ENCODE results near the gene SCD.
A peak's percentile ranks its signal among the peaks of the same experiment; 100 is the strongest.

SCD gene

GRCh38 chr10:100350914-100351485, 4.0 kb downstream of the SCD start:
- Histone ChIP-seq H3K36me3 (ENCODE audit: insufficient read depth, low read length) (peaks cover 81% of the 10 kb centered on the region), H3K4me1 (ENCODE audit: insufficient read depth, low read length) (peaks cover 29% of the 10 kb centered on the region)
- WGBS, result 91% methylated on average over 5 of the region's 5 CpGs

GRCh38 chr10:100353770-100354485, 6.9 kb downstream of the SCD start:
- WGBS, result 95% methylated on average over 6 of the region's 6 CpGs
- Histone ChIP-seq H3K4me1 (ENCODE audit: insufficient read depth, low read length) (peaks cover 28% of the 10 kb centered on the region), H3K9me3 (ENCODE audit: insufficient read depth, low read depth, low read length) (no peaks in the 10 kb centered on the region), H3K36me3 (ENCODE audit: insufficient read depth, low read length) (peaks cover 93% of the 10 kb centered on the region), H3K27ac (ENCODE audit: low read depth, low read length) (no peak overlapping the region), H3K9ac (ENCODE audit: low read depth, low read length) (no peak overlapping the region), H3K27me3 (ENCODE audit: insufficient read depth, low read length) (no peaks in the 10 kb centered on the region), H3K4me3 (ENCODE audit: low read length) (no peak overlapping the region)

More at GRCh38 chr10:100350914-100351485, 4.0 kb downstream of the SCD start:
- H3K27ac ChIP-seq (ENCODE audit: low read depth, low read length), result no peak overlapping the region
- H3K9me3 ChIP-seq (ENCODE audit: insufficient read depth, low read depth, low read length), result no peaks in the 10 kb centered on the region
- no peaks in the 10 kb centered on the region for H3K27me3 ChIP-seq (ENCODE audit: insufficient read depth, low read length)
- H3K4me3 ChIP-seq (ENCODE audit: low read length), result peak overlapping the region; percentile 75
- no peak overlapping the region for H3K9ac ChIP-seq (ENCODE audit: low read depth, low read length)

GRCh38 chr10:100355086-100355485, 8.1 kb downstream of the SCD start:
- Histone ChIP-seq H3K36me3 (ENCODE audit: insufficient read depth, low read length) (peaks cover 93% of the 10 kb centered on the region), H3K4me3 (ENCODE audit: low read length) (no peak overlapping the region), H3K4me1 (ENCODE audit: insufficient read depth, low read length) (peaks cover 25% of the 10 kb centered on the region), H3K9ac (ENCODE audit: low read depth, low read length) (no peak overlapping the region), H3K27me3 (ENCODE audit: insufficient read depth, low read length) (no peaks in the 10 kb centered on the region), H3K27ac (ENCODE audit: low read depth, low read length) (no peak overlapping the region), H3K9me3 (ENCODE audit: insufficient read depth, low read depth, low read length) (no peaks in the 10 kb centered on the region)
- 96% methylated on average over 4 of the region's 4 CpGs for WGBS

GRCh38 chr10:100356067-100357017, 9.3 kb downstream of the SCD start:
- H3K9ac ChIP-seq (ENCODE audit: low read depth, low read length), result no peak overlapping the region
- H3K36me3 ChIP-seq (ENCODE audit: insufficient read depth, low read length), result peaks cover 93% of the 10 kb centered on the region
- H3K4me3 ChIP-seq (ENCODE audit: low read length), result no peak overlapping the region
- no peak overlapping the region for H3K27ac ChIP-seq (ENCODE audit: low read depth, low read length)
- WGBS, result 96% methylated on average over 13 of the region's 14 CpGs
- no peaks in the 10 kb centered on the region for H3K9me3 ChIP-seq (ENCODE audit: insufficient read depth, low read depth, low read length)
- no peaks in the 10 kb centered on the region for H3K27me3 ChIP-seq (ENCODE audit: insufficient read depth, low read length)
- peaks cover 16% of the 10 kb centered on the region; the same call in 1 of the 2 replicates for H3K4me1 ChIP-seq (ENCODE audit: insufficient read depth, low read length)

- 88% methylated on average over 4 of the region's 4 CpGs for WGBS
- Histone ChIP-seq H3K27me3 (ENCODE audit: insufficient read depth, low read length) (no peaks in the 10 kb centered on the region), H3K4me1 (ENCODE audit: insufficient read depth, low read length) (peaks cover 13% of the 10 kb centered on the region; the same call in 1 of the 2 replicates), H3K36me3 (ENCODE audit: insufficient read depth, low read length) (peaks cover 93% of the 10 kb centered on the region), H3K27ac (ENCODE audit: low read depth, low read length) (no peak overlapping the region), H3K4me3 (ENCODE audit: low read length) (no peak overlapping the region), H3K9me3 (ENCODE audit: insufficient read depth, low read depth, low read length) (no peaks in the 10 kb centered on the region), H3K9ac (ENCODE audit: low read depth, low read length) (no peak overlapping the region)
These were observed 10.2 kb downstream of the SCD start for GRCh38 chr10:100357059-100357858.

- Histone ChIP-seq H3K9me3 (ENCODE audit: insufficient read depth, low read depth, low read length) (no peaks in the 10 kb centered on the region), H3K9ac (ENCODE audit: low read depth, low read length) (no peak overlapping the region), H3K27ac (ENCODE audit: low read depth, low read length) (0 out of 2 replicates have a peak overlapping the region, but pooled peaks have one; percentile 19), H3K36me3 (ENCODE audit: insufficient read depth, low read length) (peaks cover 95% of the 10 kb centered on the region), H3K27me3 (ENCODE audit: insufficient read depth, low read length) (no peaks in the 10 kb centered on the region), H3K4me3 (ENCODE audit: low read length) (no peak overlapping the region), H3K4me1 (ENCODE audit: insufficient read depth, low read length) (peaks cover 13% of the 10 kb centered on the region; the same call in 1 of the 2 replicates)
- 78% methylated on average over 2 of the region's 2 CpGs for WGBS
These were observed 12.0 kb downstream of the SCD start for GRCh38 chr10:100359030-100359432.

- WGBS, result 89% methylated on average over 3 of the region's 3 CpGs
- H3K4me1 ChIP-seq (ENCODE audit: insufficient read depth, low read length), result peaks cover 13% of the 10 kb centered on the region; the same call in 1 of the 2 replicates
- H3K36me3 ChIP-seq (ENCODE audit: insufficient read depth, low read length), result peaks cover 95% of the 10 kb centered on the region
These were observed 12.6 kb downstream of the SCD start for GRCh38 chr10:100359529-100360150.

GRCh38 chr10:100360234-100360633, 13.2 kb downstream of the SCD start:
- Histone ChIP-seq H3K4me1 (ENCODE audit: insufficient read depth, low read length) (peaks cover 13% of the 10 kb centered on the region; the same call in 1 of the 2 replicates), H3K27me3 (ENCODE audit: insufficient read depth, low read length) (no peaks in the 10 kb centered on the region), H3K9me3 (ENCODE audit: insufficient read depth, low read depth, low read length) (no peaks in the 10 kb centered on the region), H3K4me3 (ENCODE audit: low read length) (no peak overlapping the region), H3K9ac (ENCODE audit: low read depth, low read length) (no peak overlapping the region), H3K27ac (ENCODE audit: low read depth, low read length) (no peak overlapping the region; the same call in 1 of the 2 replicates), H3K36me3 (ENCODE audit: insufficient read depth, low read length) (peaks cover 91% of the 10 kb centered on the region)
- WGBS, result 88% methylated on average over 4 of the region's 6 CpGs

More at GRCh38 chr10:100359529-100360150, 12.6 kb downstream of the SCD start:
- no peaks in the 10 kb centered on the region for H3K27me3 ChIP-seq (ENCODE audit: insufficient read depth, low read length)
- H3K9ac ChIP-seq (ENCODE audit: low read depth, low read length), result no peak overlapping the region
- H3K4me3 ChIP-seq (ENCODE audit: low read length), result no peak overlapping the region
- H3K9me3 ChIP-seq (ENCODE audit: insufficient read depth, low read depth, low read length), result no peaks in the 10 kb centered on the region
- H3K27ac ChIP-seq (ENCODE audit: low read depth, low read length), result peak overlapping the region; percentile 19; the same call in 1 of the 2 replicates

GRCh38 chr10:100362570-100363496, 15.8 kb downstream of the SCD start:
- Histone ChIP-seq H3K27ac (ENCODE audit: low read depth, low read length) (no peak overlapping the region), H3K27me3 (ENCODE audit: insufficient read depth, low read length) (no peaks in the 10 kb centered on the region), H3K9ac (ENCODE audit: low read depth, low read length) (no peak overlapping the region), H3K36me3 (ENCODE audit: insufficient read depth, low read length) (peaks cover 65% of the 10 kb centered on the region), H3K9me3 (ENCODE audit: insufficient read depth, low read depth, low read length) (no peaks in the 10 kb centered on the region), H3K4me1 (ENCODE audit: insufficient read depth, low read length) (peaks cover 11% of the 10 kb centered on the region; the same call in 1 of the 2 replicates), H3K4me3 (ENCODE audit: low read length) (no peak overlapping the region)
- 92% methylated on average over 6 of the region's 6 CpGs for WGBS

Data from HUES64 (cell line).